ENCODE data around the gene BTBD19.

GRCh38 chr1:44775930-44776729 is 32.2 kb upstream of the BTBD19 start:
- TF ChIP-seq CTCF (IDR thresholded peaks at IDR 0.05; ENCODE audit: insufficient read depth, low read depth, low read length) = no peak
- no peak for TF ChIP-seq EZH2 (IDR thresholded peaks at IDR 0.05; ENCODE audit: insufficient read depth, low read length)
